ENCODE data around the gene DEPDC5. TPM values are rescaled to one million over a fixed set of nuclear protein-coding genes. Genes with fewer than 3 reads are reported as not detected.
A peak's percentile ranks its signal among the peaks of the same experiment; 100 is the strongest.

Gene DEPDC5
- total and polyA plus RNA-seq, 2 experiments from 2014 or later, result 6.3 to 7.6 TPM

- in situ Hi-C loops (cut with MboI), result no loop called here
- Histone ChIP-seq H3K9me2 (ENCODE audit: insufficient read depth) (no peaks in the 10 kb centered on the region), H4K20me1 (ENCODE audit: insufficient read depth) (no peaks in the 10 kb centered on the region; the same call in 1 of the 2 replicates), H3K4me3 (no peak overlapping the region), H3K4me1 (ENCODE audit: insufficient read depth) (peaks cover 15% of the 10 kb centered on the region), H3K4me2 (ENCODE audit: unreplicated experiment) (no peak overlapping the region), H3K36me3 (ENCODE audit: low read depth) (peaks cover 21% of the 10 kb centered on the region; the same call in 1 of the 2 replicates), H3K79me2 (ENCODE audit: insufficient read depth) (peaks cover 98% of the 10 kb centered on the region), H2AFZ (no peak overlapping the region), H3F3A (ENCODE audit: insufficient read depth) (peaks cover 14% of the 10 kb centered on the region), H3K27me3 (replicated peaks; ENCODE audit: insufficient read depth) (no peaks in the 10 kb centered on the region), H3K9me3 (ENCODE audit: low read depth) (no peaks in the 10 kb centered on the region), H3K27ac (no peak overlapping the region), H3K9ac (no peak overlapping the region)
- TF ChIP-seq EZH2 (IDR thresholded peaks at IDR 0.05; ENCODE audit: insufficient read depth, poor library complexity, severe bottlenecking) (no peak), EZH2phosphoT487 (IDR thresholded peaks at IDR 0.05; ENCODE audit: insufficient read depth, low read depth) (no peak)
- WGBS, 2 experiments (ENCODE audit: low coverage in 1 of 2, low lambda C conversion rate in 2 of 2, missing lambda C conversion rate in 2 of 2), result 96% methylated on average over 8 of the region's 8 CpGs
- DNase-seq, result no peak
Observed at GRCh38 chr22:31730344-31730711, 23.5 kb upstream of the DEPDC5 start.

DNA sequence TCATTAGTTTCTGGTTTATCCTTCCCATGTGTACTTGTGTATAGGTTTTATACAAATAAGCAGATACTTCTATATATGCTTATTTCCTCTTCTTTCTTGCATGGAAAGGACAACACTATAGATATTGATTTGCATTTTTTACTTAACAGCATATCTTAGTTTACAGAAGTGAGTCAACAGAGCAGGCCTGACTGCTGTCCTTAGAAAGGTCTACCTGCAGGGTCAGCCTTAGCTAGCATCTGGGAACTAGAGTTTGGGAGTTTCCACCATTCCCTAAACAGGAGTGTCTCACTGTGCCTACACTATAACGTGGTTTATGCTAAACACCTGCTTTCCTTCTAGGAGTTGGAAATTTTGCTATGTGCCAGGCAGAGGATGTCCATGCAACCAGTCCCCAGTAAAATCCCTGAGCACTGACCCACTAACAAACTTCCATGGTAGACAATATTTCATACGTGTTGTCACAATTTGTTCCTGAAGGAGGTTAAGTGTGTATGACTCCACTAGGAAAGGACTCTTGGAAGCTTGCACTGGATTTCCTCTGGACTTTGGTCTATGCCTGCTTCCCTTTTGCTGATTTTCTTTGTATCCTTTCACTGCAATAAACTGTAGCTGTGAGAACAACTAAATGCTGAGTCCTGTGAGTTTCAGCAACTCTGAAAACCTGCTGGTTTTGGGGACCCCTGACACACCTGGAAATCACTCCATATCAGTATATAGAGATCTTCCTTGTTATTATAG, 21.6 kb upstream of the DEPDC5 start:
- DNase-seq, result no peak
- 92 to 100% methylated on average over 2 of the region's 2 CpGs for WGBS, 2 experiments (ENCODE audit: low coverage in 1 of 2, low lambda C conversion rate in 2 of 2, missing lambda C conversion rate in 2 of 2)
- Histone ChIP-seq H3F3A (ENCODE audit: insufficient read depth) (peaks cover 14% of the 10 kb centered on the region), H2AFZ (no peak overlapping the region), H3K9me3 (ENCODE audit: low read depth) (no peaks in the 10 kb centered on the region), H3K79me2 (ENCODE audit: insufficient read depth) (peaks cover 99% of the 10 kb centered on the region), H3K4me1 (ENCODE audit: insufficient read depth) (peaks cover 16% of the 10 kb centered on the region), H3K9me2 (ENCODE audit: insufficient read depth) (no peaks in the 10 kb centered on the region), H3K9ac (no peak overlapping the region), H3K4me3 (no peak overlapping the region), H3K27ac (no peak overlapping the region), H4K20me1 (ENCODE audit: insufficient read depth) (no peaks in the 10 kb centered on the region; the same call in 1 of the 2 replicates), H3K27me3 (replicated peaks; ENCODE audit: insufficient read depth) (no peaks in the 10 kb centered on the region), H3K4me2 (ENCODE audit: unreplicated experiment) (no peak overlapping the region), H3K36me3 (ENCODE audit: low read depth) (0 out of 2 replicates have a peak, but pooled peaks cover 13% of the 10 kb centered on the region)
- TF ChIP-seq EZH2 (IDR thresholded peaks at IDR 0.05; ENCODE audit: insufficient read depth, poor library complexity, severe bottlenecking) (no peak), EZH2phosphoT487 (IDR thresholded peaks at IDR 0.05; ENCODE audit: insufficient read depth, low read depth) (no peak)
- in situ Hi-C loops (cut with MboI), result no loop called here

GRCh38 chr22:31733580-31734079, 20.2 kb upstream of the DEPDC5 start:
- H3K4me3 ChIP-seq, result no peak overlapping the region
- 96% methylated on average over 7 of the region's 7 CpGs for WGBS, 2 experiments (ENCODE audit: low coverage in 1 of 2, low lambda C conversion rate in 2 of 2, missing lambda C conversion rate in 2 of 2)
- in situ Hi-C loops (cut with MboI), result no loop called here
- no peak overlapping the region for H3K9ac ChIP-seq
- no peak overlapping the region for H3K4me2 ChIP-seq (ENCODE audit: unreplicated experiment)
- TF ChIP-seq EZH2phosphoT487 (IDR thresholded peaks at IDR 0.05; ENCODE audit: insufficient read depth, low read depth) (no peak), EZH2 (IDR thresholded peaks at IDR 0.05; ENCODE audit: insufficient read depth, poor library complexity, severe bottlenecking) (no peak)
- H4K20me1 ChIP-seq (ENCODE audit: insufficient read depth), result no peaks in the 10 kb centered on the region; the same call in 1 of the 2 replicates
- H3K27me3 ChIP-seq (replicated peaks; ENCODE audit: insufficient read depth), result no peaks in the 10 kb centered on the region
- no peak overlapping the region for H2AFZ ChIP-seq
- H3F3A ChIP-seq (ENCODE audit: insufficient read depth), result peaks cover 14% of the 10 kb centered on the region
- H3K27ac ChIP-seq, result no peak overlapping the region
- H3K9me2 ChIP-seq (ENCODE audit: insufficient read depth), result no peaks in the 10 kb centered on the region
- peaks cover 16% of the 10 kb centered on the region for H3K4me1 ChIP-seq (ENCODE audit: insufficient read depth)
- peaks cover 13% of the 10 kb centered on the region; the same call in 1 of the 2 replicates for H3K36me3 ChIP-seq (ENCODE audit: low read depth)
- H3K79me2 ChIP-seq (ENCODE audit: insufficient read depth), result peaks cover 99% of the 10 kb centered on the region
- no peaks in the 10 kb centered on the region for H3K9me3 ChIP-seq (ENCODE audit: low read depth)
- no peak for DNase-seq

- Histone ChIP-seq H3K9me2 (ENCODE audit: insufficient read depth) (no peaks in the 10 kb centered on the region), H3K36me3 (ENCODE audit: low read depth) (peaks cover 15% of the 10 kb centered on the region; the same call in 1 of the 2 replicates), H3K4me1 (ENCODE audit: insufficient read depth) (peaks cover 21% of the 10 kb centered on the region), H3K9me3 (ENCODE audit: low read depth) (no peaks in the 10 kb centered on the region), H3K27me3 (replicated peaks; ENCODE audit: insufficient read depth) (no peaks in the 10 kb centered on the region), H4K20me1 (ENCODE audit: insufficient read depth) (no peaks in the 10 kb centered on the region; the same call in 1 of the 2 replicates), H2AFZ (no peak overlapping the region), H3K4me3 (no peak overlapping the region), H3K9ac (no peak overlapping the region), H3K27ac (peak overlapping the region; percentile 69), H3F3A (ENCODE audit: insufficient read depth) (peaks cover 18% of the 10 kb centered on the region), H3K4me2 (ENCODE audit: unreplicated experiment) (peak overlapping the region; percentile 24), H3K79me2 (ENCODE audit: insufficient read depth) (peaks cover 99% of the 10 kb centered on the region)
- peak; percentile 81 for DNase-seq
- in situ Hi-C loops (cut with MboI), result no loop called here
- TF ChIP-seq EZH2phosphoT487 (IDR thresholded peaks at IDR 0.05; ENCODE audit: insufficient read depth, low read depth) (no peak), EZH2 (IDR thresholded peaks at IDR 0.05; ENCODE audit: insufficient read depth, poor library complexity, severe bottlenecking) (no peak)
- 20 to 32% methylated on average over 1 of the region's 1 CpG for WGBS, 2 experiments (ENCODE audit: low coverage in 1 of 2, low lambda C conversion rate in 2 of 2, missing lambda C conversion rate in 2 of 2)
Observed at GRCh38 chr22:31734512-31734911, 19.3 kb upstream of the DEPDC5 start.

Measured in GM23248 (cell line).